ENCODE data around the gene FAM210A.
"Not testable (repeated sequence)": the region's sequence is repeated elsewhere in the genome, so short reads cannot be mapped to it uniquely, and the experiment has no call there.

Gene FAM210A

DNA sequence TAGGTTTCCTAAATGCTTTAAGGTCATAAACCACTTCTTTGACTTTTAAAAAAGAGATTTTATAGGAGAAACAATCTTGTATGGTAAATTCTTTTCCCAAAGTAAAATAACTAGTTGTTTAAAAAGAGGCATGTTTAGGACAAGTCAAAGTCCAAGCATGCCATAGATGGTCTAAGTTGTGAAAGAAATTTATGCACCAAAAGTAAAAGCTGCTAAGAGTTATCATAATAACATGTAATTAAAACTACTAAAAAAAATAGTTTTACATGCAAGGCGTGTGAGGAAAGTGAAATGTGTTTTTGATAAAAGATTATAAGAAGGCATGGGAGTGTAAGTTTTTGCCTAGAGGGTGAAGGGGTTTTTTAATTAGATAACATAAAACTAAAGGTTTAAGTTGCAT is 22.5 kb downstream of the FAM210A start:
- no peak for DNase-seq (ENCODE audit: low read depth)

GRCh38 chr18:13700153-13700552 is 26.2 kb downstream of the FAM210A start:
- no peak for DNase-seq (ENCODE audit: low read depth)

- DNase-seq (ENCODE audit: low read depth), result no peak
Measured at GRCh38 chr18:13696961-13697360, 29.4 kb downstream of the FAM210A start.

DNA sequence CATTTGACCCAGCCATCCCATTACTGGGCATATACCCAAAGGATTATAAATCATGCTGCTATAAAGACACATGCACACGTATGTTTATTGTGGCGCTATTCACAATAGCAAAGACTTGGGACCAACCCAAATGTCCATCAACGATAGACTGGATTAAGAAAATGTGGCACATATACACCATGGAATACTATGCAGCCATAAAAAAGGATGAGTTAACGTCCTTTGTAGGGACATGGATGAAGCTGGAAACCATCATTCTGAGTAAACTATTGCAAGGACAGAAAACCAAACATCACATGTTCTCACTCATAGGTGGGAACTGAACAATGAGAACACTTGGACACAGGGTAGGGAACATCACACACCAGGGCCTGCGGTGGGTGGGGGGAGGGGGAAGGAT is 31.0 kb downstream of the FAM210A start:
- not testable (repeated sequence) for DNase-seq (ENCODE audit: low read depth)

GRCh38 chr18:13690060-13690459 is 36.3 kb downstream of the FAM210A start:
- not testable (repeated sequence) for DNase-seq (ENCODE audit: low read depth)

DNA sequence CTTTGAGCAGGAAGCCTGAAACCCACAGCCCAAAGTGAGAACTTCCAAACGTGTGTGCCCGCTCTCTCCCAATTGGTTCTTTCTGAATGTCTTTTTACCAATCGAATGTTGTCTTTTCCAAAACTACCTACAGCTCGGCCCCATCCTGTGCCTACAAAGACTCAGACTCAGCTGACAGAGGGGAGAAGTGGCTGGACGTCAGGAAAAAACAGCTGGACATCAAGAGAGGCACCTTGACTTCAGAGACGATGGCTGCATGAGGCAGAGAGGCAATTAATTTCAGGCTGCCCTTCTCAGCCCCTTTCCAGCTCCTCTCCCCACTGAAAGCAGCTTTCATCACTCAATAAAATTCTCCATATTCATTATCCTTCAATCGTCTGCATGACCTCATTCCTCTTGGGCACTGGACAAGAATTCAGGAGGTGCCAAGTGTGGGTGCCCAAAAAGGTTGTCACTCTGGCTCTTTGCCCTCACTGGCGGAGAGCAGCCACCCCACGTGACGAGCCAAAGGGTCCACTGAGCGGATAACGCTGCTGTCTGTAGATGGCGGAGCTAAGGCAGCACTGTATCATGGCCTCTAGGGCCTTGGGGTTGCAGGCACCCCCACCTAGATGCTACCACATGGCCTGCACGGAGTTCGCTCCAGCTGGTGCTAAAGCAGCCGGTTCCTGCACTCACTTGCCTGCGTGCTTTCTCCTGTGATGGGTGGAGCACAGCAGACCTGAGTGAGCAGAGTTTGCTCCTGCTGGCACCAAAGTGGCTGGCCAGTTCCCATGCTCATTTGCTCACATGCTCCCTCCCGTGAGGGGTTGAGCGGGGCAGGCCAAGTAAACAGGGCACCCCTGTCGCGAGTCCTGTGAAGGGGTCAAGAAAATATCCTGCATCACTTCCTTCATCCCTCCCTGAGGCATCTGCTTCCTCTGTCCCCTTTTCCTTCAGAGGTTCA is 37.9 kb downstream of the FAM210A start:
- DNase-seq (ENCODE audit: low read depth), result no peak

DNA sequence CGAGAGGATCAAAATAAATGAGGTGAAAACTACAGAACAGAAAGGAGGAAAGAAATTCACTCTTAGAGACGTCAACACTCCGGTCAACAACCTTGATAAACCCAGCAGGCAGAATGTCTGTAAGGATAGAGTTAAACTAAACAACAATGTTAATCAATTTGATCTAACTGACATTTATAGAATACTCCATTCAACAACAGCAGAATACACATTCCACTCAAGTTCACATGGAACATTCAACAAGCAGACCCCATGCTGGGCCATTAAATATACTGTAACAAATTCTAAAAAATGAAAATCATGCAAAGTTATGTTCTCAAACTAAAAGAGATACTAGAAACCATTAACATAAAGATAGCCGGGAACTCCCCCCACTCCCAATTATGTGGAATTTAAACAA is 41.8 kb downstream of the FAM210A start:
- no peak for DNase-seq (ENCODE audit: low read depth)

GRCh38 chr18:13681701-13682100 is 44.7 kb downstream of the FAM210A start:
- no peak for DNase-seq (ENCODE audit: low read depth)

DNA sequence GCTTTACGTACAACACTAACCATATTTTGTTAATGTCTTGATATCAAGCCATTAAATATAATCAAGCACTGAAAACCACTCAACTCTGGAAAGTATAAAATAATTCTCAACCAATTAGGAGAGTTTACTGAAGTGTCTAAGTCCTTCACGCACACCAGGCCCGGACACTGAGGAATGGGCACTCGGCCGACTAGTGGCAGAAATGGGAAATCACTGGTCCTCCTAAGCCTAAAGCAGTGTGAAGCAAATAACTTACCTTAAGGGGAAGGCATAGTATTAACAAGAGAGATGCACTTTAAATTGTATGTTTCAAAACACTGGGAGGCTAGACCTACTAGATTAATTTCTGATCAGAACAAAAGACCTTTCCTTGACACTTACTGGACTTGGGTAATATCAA is 45.7 kb downstream of the FAM210A start:
- DNase-seq (ENCODE audit: low read depth), result no peak

DNA sequence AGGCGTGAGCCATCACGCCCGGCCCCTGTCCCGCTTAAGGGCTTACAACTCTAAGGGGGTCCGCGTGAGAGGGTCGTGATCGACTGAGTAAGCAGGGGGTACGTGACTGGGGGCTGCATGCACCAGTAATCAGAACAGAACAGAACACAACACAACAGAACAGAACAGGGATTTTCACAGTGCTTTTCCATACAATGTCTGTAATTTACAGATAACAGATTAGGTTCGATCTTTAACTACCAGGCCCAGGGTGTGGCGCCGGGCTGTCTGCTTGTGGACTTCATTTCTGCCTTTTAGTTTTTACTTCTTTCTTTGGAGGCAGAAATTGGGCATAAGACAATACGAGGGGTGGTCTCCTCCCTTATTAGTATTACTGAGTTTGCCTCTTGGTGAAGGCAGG is 49.0 kb downstream of the FAM210A start:
- DNase-seq (ENCODE audit: low read depth), result not testable (repeated sequence)

DNA sequence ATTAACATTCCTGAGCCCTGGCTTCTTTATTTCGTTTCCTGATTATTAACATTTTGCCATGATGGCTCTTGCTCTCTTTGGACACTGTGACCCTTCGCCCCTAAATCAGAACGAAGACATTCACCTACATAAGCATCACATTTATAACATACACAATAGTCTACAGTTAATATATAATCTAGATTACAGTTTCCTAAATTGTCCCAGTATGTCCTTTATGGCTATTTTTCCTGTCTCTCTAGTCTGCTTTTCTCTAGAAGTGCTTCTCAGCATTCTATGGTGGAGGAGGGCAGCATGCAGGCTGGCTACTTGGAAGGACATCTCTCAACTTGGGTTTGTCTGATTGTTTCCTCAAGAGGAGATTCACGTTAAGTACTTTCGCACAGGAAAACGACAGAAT is 49.9 kb downstream of the FAM210A start:
- no peak for DNase-seq (ENCODE audit: low read depth)

GRCh38 chr18:13672657-13673056 is 53.7 kb downstream of the FAM210A start:
- no peak for DNase-seq (ENCODE audit: low read depth)

DNA sequence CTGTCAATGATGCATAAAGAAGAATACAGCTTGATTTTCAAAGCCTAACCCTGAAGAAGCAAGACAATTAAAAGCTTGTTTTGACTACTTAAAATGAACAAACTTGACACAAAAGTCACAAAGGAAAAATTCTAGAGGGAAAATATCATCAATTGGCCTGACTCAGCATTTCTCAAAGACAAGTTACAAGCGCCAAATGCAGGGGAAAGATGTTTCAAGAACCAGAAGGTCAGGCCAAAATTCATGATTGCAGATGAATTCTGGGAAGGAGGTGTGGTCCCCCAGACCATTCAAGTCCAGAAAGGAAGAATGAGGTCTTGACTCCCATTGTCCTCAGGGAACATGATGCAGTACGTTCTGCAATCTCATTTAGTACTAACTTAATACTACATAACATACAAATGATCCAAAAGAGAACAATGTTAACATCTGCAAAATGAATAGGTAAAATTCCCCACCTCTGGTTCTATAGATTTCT is 64.5 kb downstream of the FAM210A start:
- no peak for DNase-seq (ENCODE audit: low read depth)

GRCh38 chr18:13661051-13661778 is 65.1 kb downstream of the FAM210A start:
- no peak for DNase-seq (ENCODE audit: low read depth)

DNA sequence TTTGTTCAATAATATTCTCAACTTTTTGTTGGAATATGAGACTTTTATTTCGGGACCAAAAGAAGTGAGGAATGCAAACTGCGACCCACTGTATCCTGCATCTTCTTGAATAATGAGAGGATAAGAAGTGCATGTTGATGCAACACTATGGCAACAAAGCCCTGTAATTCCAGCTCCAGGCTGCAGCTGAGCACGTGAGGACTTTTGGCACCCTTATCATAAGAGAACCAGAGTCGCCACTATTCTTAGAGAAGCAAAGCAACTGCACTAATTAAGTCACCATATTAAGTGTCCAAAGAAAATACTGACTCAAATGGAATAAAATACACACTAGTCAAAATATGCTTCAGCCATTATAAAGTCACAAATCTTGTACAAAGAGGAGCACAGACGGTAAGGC is 65.8 kb downstream of the FAM210A start:
- DNase-seq (ENCODE audit: low read depth), result no peak

DNA sequence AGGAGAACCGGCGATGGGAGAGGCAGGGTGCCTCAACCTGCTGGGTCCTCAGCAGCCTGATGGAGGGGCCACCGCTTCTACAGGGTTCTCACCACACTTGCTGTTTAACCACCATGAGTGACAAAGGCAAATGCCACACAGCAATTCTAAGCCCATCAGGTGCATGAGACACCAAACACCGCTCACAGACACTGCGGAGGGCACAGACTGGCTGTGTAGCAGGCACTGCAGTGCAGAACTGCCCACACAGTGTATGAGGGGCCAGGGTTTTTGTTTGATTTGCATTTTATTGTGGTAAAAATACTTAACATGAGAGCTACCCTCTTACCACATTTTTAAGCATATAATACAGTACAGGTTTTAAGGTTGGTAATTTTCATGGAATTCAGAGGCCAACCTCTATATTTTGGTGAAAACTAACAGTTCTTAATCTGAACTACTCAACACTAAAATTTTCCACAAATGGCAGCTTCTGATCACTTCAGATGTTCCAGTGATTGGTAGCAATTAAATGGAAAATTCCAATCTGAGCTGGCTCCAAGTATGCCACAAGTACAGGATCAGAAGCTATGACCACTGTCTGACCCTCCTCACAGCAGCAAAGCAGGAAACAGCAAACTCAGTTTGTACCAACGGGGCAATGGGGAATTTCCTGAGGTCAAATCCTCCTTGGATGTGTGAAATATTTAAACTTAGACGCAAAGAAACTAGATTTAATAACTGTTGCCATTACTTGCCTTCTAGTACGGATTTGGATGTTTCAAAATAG is 67.7 kb downstream of the FAM210A start:
- DNase-seq (ENCODE audit: low read depth), result no peak

DNA sequence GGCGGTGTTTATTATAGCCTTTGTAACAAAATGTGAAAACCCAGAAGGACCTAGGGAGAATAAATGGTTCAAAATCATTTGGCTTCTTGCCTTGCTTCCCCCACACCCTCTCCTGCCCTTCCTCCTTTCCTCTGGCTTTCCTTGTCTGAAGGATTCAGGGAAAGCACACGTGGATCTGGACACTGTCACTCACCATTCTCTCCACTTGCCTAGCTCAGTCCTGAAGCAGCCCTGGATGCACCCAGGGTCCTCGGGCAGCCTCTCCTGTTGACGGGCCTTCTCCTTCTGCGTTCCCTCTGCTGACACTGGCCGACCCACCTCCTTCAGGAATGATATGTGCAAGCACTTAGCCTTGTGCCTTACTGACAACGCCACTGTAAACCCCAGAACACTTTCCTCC is 68.4 kb downstream of the FAM210A start:
- no peak for DNase-seq (ENCODE audit: low read depth)

GRCh38 chr18:13653746-13654433 is 72.5 kb downstream of the FAM210A start:
- no peak for DNase-seq (ENCODE audit: low read depth)

- no peak for DNase-seq (ENCODE audit: low read depth)
Measured at GRCh38 chr18:13649397-13650390, 76.7 kb downstream of the FAM210A start.

DNA sequence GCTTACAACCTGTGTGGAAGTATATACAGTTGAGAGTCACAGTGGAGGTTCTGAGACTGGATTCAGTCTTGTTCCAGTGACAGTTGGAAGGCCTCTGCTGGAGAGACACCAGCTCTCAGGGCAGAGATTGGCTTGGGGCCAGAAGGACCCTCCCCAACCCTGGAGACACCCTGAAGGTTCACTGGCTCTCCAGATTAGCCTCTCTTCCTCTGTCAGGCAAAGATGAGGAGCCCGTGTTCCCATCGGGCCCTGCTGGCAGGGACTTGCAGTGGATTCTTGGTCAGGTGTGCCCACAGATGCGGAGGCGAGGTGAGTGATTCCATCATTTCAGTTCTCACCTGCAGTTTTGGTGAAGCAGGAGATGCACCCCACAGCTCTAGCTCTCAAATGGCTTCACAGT is 78.6 kb downstream of the FAM210A start:
- DNase-seq (ENCODE audit: low read depth), result no peak
